ENCODE results near the gene C1orf52.

C1orf52 gene

DNA sequence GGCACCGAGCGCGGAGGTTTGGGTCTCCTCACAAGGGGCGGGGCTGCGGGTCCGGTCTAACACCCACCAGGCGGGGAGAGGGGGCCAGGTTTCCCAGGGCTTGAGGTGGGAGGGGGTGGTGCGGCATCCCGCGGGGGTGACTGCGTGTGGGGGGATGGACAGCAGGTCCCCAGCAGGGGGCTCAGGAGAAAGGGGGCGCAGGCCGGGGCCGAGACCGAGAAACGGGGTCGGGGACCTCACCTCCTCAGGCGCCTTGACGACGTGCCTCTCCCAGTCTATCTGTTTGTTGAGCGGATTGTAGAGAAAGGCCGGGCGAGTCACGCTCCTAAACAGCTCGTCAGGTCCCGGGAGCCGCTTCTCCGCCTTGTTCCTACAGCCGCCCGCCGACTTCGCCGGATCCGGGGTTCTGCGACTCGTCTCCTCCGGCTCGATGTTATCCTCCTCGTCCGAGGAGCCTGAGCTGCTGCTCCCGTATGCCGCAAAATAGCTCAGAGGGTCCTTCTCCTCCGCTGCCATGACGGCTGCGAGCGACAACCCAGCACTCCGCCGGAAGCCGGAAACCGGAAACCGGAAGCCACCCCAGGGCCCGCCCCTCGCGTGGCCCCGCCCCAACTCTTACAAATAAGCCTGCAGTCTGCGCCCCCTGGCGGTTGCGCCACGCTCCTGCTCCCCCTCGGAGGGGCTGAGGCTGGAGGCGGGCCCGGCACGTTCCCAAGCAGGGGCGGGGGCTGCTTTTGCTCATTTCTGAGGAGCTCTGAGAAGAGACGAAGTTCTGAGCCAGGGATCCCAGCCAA is at the start of gene C1orf52:
Gene C1orf52, minus strand, starts transcription at position 545 of the 794 bp plus-strand sequence. Its CDS starts 29 bp downstream, at position 516.
- peak; percentile 99 for DNase-seq (ENCODE audit: low read depth)

GRCh38 chr1:85308833-85309350 is 49.4 kb upstream of the C1orf52 start:
- no peak for DNase-seq (ENCODE audit: low read depth)

- DNase-seq (ENCODE audit: low read depth) = peak; percentile 39
These were observed 48.7 kb upstream of the C1orf52 start for GRCh38 chr1:85307987-85308832.

GRCh38 chr1:85306236-85306635 is 46.8 kb upstream of the C1orf52 start:
- no peak for DNase-seq (ENCODE audit: low read depth)

DNA sequence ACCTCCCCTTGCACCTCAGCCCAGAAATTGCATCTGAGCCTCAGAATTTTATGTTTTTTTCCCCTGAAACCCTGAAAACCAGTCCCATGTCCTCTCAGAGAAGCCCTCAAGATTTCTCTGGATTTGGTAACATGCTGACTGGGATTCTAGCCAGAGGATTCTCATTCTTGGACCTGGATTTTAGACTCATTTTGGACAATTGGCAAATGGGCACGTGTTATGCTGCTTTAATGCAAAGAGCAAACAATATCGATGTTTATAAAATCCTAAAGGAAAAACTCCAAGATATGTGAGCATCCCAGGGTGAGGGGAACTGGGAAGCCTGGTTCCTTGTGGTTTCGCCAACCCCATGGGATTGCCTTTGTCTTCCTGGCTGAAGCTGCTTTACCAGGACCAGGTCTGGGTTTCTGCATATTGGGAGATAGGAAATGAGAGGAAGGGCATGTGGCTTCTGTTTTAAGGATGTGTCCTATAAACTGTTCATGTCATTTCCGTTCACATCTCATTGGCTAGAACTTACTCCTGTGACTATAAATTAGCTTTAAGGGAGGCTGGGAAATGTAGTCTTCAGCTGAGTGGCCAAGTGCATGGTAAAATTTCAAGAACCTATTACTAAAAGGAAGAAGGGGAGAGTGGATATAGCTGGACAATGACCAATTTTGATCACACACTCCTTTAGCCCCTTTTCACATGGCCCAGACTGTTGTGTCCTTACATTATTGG is 44.1 kb upstream of the C1orf52 start:
- DNase-seq (ENCODE audit: low read depth) = no peak

DNA sequence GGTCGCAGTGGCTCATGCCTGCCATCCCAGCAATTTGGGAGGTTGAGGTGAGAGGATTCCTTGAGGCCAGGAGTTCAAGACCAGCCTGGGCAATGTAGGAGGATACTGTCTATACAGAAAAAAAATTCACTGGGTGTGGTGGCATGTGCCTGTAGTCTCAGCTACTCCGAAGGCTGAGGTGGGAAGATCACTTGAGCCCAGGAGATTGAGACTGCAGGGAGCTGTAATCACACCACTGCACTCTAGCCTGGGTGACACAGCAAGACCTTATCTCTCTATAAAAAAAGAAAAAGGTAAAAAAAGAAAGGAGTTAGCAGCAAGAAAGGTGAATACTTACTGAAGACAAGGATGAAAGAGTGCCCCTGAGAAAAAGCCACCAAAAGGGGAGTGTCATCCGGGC is 40.7 kb upstream of the C1orf52 start:
- DNase-seq (ENCODE audit: low read depth) = no peak

DNA sequence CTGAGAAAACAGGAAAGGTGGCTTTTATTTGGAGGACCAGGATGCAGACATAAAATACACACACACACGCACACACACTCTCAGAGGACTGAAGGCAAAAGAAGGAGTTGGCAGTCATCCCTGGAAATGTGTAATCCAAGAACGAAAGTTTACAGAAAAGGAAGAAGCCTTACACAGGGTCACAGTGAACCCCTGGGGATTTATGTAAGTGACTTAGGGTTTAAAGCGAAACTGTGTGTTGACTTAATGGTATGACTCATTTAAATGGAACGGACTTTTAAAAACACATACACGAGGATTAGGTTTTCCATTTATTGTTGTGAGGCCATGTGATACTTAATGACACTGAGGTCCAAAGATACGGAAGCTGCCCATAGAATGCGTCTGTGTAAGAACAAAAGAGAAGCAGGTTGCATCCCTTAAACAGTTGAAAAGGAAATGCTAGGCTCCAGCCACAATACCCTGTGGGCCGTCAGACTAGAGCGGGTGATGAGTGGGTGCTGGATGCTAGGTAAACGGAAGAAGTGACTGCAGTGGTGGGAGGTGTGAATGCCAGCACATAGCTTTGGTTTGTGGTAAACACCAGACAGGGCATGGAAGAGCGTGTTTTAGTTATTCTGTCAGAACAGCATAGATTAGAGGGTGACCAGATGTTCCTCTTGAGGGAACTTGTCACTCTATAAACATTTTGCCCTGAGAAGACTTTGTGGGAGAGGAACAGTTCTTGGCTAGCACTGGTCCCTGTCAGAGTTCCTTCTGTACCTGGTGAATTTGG is 38.6 kb upstream of the C1orf52 start:
- peak; percentile 43 for DNase-seq (ENCODE audit: low read depth)

- DNase-seq (ENCODE audit: low read depth) = no peak
These were observed 38.0 kb upstream of the C1orf52 start for GRCh38 chr1:85297538-85297854.

DNA sequence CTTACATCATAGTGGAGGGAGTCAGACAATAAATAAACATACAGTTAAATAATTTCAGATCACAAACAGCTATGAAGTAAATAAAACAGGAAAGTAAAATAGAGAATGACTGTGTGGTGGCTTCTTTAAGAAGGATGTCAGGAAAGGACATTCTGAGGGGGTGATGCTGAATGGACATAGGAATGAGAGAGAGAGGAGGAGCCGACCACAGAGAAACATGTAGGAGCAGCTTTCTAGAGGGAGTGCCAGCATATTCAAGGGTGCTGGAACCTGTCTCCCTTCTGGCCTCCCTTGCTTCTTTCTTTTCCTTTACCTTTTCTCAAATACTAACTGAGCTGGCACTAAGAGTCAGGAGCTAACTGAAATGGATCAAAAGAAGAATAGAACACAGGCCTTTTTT is 37.5 kb upstream of the C1orf52 start:
- DNase-seq (ENCODE audit: low read depth) = no peak

GRCh38 chr1:85295654-85296053 is 36.2 kb upstream of the C1orf52 start:
- no peak for DNase-seq (ENCODE audit: low read depth)

DNA sequence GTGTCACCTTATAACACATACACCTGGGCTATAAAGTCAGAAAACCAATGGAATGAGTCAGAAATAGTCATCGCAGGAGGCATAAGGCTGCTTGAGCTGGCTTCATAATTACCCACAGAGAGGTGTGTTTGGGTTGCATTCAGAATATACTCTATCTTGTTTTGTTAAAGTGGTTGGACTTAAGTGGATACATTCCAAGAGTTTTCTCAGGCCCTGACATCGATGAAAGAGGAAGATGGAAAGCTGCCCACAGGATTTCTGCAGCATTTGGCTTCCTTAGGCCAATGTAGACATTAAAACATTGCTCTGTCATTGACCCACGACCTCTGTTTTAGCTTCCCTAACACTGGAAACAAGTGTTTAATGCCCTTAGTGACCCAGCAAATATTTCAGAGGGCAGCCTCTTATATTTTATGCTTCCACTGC is 35.6 kb upstream of the C1orf52 start:
- no peak for DNase-seq (ENCODE audit: low read depth)

DNA sequence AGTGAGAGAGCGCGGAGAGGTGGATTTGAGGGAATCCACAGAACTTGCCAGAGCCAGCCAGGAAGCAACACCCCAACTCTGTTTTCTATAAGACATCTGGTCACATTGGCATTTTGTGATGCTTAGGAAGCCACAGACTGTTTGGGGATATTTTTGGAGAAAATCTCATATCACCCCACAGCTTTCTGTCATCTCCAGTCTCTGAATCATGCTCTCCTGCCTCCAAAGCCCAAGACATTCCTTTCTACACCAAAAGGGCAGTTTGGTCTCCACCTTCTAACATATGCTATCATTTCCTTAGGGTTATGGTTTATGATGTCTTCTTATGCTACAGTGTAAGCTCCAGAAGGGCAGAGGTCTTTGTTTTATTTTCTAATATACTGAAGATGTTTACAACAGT is 31.4 kb upstream of the C1orf52 start:
- DNase-seq (ENCODE audit: low read depth) = no peak

DNA sequence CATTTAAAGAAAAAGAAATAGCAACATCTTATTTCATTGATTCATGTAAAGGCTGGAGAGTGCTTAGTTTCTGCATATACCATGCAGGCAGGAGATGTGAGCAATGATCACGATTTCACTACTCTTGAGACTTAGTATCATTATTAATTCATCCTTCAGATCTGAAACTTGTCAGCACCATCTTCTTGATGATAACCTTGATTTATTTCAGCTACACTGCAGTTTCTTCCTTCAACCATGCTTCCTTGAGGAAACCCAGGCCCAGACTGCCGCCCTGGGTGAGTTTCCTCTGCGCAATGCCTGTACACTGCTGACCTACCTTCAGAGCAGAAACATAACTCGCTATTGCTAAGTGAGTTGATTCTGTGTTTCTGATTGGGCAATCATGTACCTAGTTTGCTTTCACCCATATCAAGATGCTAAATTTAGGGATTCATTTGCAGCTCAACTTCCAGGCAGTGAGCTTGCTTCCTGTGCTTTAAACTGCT is 30.4 kb upstream of the C1orf52 start:
- DNase-seq (ENCODE audit: low read depth) = no peak

DNA sequence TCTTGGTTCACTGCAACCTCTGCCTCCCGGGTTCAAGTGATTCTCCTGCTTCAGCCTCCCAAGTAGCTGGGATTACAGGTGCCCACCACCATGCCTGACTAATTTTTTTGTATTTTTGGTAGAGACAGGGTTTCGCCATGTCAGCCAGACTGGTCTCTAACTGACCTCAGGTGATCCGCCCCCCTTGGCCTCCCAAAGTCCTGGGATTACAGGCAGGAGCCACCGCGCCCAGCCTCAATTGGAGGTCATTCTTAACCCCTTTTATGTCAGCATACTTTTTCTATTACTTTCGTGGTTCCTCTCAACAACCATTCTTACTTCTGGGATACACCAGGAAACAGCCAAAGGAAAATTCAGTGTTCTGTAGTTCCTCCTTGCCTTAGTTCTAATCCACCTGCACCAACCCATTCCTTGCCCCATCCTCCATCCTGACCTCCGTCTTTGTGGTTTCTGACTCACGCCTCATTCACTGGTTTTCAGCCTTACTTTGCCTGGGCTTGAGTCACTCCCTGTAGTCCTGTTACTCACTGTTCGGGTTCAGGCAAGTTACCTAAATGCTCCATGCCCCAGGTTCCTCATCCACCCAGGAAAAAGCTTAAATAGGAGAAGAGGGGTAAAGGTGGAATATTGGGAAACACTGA is 29.9 kb upstream of the C1orf52 start:
- DNase-seq (ENCODE audit: low read depth) = no peak

GRCh38 chr1:85284202-85284601 is 24.7 kb upstream of the C1orf52 start:
- no peak for DNase-seq (ENCODE audit: low read depth)

- DNase-seq (ENCODE audit: low read depth) = no peak
These were observed 24.2 kb upstream of the C1orf52 start for GRCh38 chr1:85283475-85284199.

GRCh38 chr1:85282424-85282823 is 23.0 kb upstream of the C1orf52 start:
- DNase-seq (ENCODE audit: low read depth) = no peak

DNA sequence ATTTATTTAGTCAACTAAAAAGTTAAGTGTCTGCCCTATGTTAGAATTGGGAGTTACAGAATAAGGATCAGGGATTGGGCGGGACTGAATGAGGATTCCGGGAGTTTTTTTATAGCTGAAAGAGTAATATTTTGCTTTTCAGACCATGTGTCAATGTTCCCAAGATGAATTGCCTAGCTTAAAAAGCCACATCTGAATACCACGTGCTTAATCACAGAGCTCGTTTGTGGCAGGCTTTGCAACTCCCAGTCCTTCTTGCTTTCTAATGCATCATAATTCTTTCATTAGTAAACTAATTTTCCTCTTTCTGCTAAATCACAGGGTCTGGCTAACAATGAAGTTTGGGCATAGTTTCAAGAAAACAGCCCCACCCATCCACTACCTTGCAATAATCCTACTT is 21.2 kb upstream of the C1orf52 start:
- DNase-seq (ENCODE audit: low read depth) = no peak

- DNase-seq (ENCODE audit: low read depth) = no peak
These were observed 20.1 kb upstream of the C1orf52 start for GRCh38 chr1:85279458-85280080.

GRCh38 chr1:85278853-85279314 is 19.4 kb upstream of the C1orf52 start:
- DNase-seq (ENCODE audit: low read depth) = no peak
